ENCODE results near the gene CD99.

Gene CD99

GRCh38 chrX:2679534-2680485, 11.3 kb upstream of the CD99 start:
- CTCF ChIA-PET, result no interaction called here
- POLR2A ChIA-PET (ENCODE audit: low non-redundant PET), result no interaction called here
- TF ChIP-seq, protein P1, sequence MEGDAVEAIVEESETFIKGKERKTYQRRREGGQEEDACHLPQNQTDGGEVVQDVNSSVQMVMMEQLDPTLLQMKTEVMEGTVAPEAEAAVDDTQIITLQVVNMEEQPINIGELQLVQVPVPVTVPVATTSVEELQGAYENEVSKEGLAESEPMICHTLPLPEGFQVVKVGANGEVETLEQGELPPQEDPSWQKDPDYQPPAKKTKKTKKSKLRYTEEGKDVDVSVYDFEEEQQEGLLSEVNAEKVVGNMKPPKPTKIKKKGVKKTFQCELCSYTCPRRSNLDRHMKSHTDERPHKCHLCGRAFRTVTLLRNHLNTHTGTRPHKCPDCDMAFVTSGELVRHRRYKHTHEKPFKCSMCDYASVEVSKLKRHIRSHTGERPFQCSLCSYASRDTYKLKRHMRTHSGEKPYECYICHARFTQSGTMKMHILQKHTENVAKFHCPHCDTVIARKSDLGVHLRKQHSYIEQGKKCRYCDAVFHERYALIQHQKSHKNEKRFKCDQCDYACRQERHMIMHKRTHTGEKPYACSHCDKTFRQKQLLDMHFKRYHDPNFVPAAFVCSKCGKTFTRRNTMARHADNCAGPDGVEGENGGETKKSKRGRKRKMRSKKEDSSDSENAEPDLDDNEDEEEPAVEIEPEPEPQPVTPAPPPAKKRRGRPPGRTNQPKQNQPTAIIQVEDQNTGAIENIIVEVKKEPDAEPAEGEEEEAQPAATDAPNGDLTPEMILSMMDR (conservative IDR thresholded peaks at IDR 0.05; ENCODE audit: low read depth), result no peak
- H3K27ac ChIP-seq, result no peak overlapping the region
- DNase-seq (ENCODE audit: low spot score), result no peak

- ChIA-PET CTCF (no interaction called here), POLR2A (ENCODE audit: low non-redundant PET) (no interaction called here)
- H3K27ac ChIP-seq, result no peak overlapping the region
- DNase-seq (ENCODE audit: low spot score), result no peak
- TF ChIP-seq, protein P1 (conservative IDR thresholded peaks at IDR 0.05; ENCODE audit: low read depth), result no peak
Observed at GRCh38 chrX:2680486-2681348, 10.4 kb upstream of the CD99 start.

DNA sequence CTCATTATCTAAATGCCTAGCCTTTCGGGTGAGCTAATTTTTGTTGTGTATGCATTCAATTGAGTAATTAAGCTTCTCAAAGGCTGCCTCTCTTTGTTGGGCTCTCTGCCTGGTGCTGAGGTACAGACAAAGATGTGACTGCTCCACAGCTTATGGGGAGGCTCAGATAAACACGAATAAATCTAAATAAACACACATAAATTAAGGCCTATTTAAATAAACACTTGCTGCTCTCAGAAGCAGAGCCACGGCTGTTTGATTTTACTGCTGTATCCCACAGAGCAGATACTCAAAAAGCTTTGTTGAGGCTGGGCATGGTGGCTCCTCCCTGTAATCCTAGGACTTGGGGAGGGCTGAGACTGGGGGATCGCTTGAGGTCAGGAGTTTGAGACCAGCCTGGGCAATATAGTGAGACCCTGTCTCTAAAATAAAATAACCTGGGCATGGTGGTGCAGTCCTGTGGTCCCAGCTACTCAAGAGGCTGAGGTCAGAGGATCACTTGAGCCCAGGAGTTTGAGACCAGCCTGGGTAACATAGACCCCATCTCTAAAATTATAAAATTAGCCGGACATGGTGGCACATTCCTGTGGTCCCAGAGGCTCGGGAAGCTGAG, 8.4 kb upstream of the CD99 start:
- no peak for DNase-seq (ENCODE audit: low spot score)
- POLR2A ChIA-PET (ENCODE audit: low non-redundant PET), result no interaction called here
- CTCF ChIA-PET, result no interaction called here
- TF ChIP-seq, protein P1 (conservative IDR thresholded peaks at IDR 0.05; ENCODE audit: low read depth), result no peak
- no peak overlapping the region for H3K27ac ChIP-seq

DNA sequence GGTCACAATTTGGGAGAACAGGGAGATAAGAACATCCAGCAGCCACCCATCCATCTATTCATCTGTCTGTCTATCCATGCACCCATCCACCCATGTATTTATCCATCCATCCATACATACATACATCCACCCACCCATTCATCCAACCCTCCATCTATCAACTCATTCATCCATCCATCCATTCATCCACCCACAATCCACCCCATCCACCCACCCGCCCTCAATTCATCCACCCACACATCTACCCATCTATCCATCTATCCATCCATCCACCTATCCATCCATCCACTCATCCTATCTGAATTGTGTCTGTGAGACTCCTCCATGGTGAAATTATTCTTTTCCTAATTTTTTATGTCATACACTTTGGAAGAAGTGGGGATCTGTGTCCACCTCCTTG, 6.8 kb upstream of the CD99 start:
- H3K27ac ChIP-seq, result no peak overlapping the region
- TF ChIP-seq, protein P1 (conservative IDR thresholded peaks at IDR 0.05; ENCODE audit: low read depth), result no peak
- POLR2A ChIA-PET (ENCODE audit: low non-redundant PET), result no interaction called here
- CTCF ChIA-PET, result no interaction called here
- no peak for DNase-seq (ENCODE audit: low spot score)

GRCh38 chrX:2685886-2686285, 5.2 kb upstream of the CD99 start:
- DNase-seq (ENCODE audit: low spot score), result no peak
- TF ChIP-seq, protein P1 (conservative IDR thresholded peaks at IDR 0.05; ENCODE audit: low read depth), result no peak
- ChIA-PET CTCF (no interaction called here), POLR2A (ENCODE audit: low non-redundant PET) (no interaction called here)
- no peak overlapping the region for H3K27ac ChIP-seq

Data from RWPE1 (cell line).